SK-N-SH (cell line): ENCODE data around the gene FERMT2. TPM values are rescaled to one million over a fixed set of nuclear protein-coding genes. Genes with fewer than 3 reads are reported as not detected.

ENCODE experiments used
- CTCF ChIA-PET: fragments of 300-600, 350-600 bp; formaldehyde crosslinking; extraction: SDS; loops from one replicate; lab custom pipeline; 2021; lab: Yijun Ruan, JAX
- POLR2A ChIA-PET: fragments of 350-600 bp; sonication (Branson Sonifier 250); formaldehyde crosslinking; extraction: SDS; loops from one replicate; lab custom pipeline; 2020; ENCODE audit warnings: antibody characterized with exemption, inconsistent platforms; lab: Yijun Ruan, JAX
- DNase-seq: peaks from one replicate; pipeline ENCODE4 v3.0.0; 2012
- H2AFZ ChIP-seq: fragments of 200-600 bp; sonication (generic); 2 replicates; pipeline ENCODE4 v1.8.1; 2016; ENCODE audit warnings: antibody characterized with exemption, mild to moderate bottlenecking, low read depth
- H3F3A ChIP-seq: fragments of 200-600 bp; sonication (generic); replicated peaks from 2 replicates; pipeline ENCODE3; 2016; ENCODE audit warnings: antibody characterized with exemption, mild to moderate bottlenecking; ENCODE audit not compliant: insufficient read depth
- H3K27ac ChIP-seq, 2 experiments: fragments of 200-500 bp in 1 of 2; fragments of 200-600 bp in 1 of 2; sonication (Bioruptor generic) in 1 of 2; sonication (generic), shearing (Covaris generic) in 1 of 2; 2 replicates each; pipeline versions ENCODE4 v1.5.1 to v1.6.1; 2014 to 2016; ENCODE audit warnings: low read depth in 2 of 2, inconsistent platforms in 1 of 2, low read length in 1 of 2, mild to moderate bottlenecking in 1 of 2, mixed read lengths in 1 of 2
- H3K27me3 ChIP-seq: fragments of 200-600 bp; sonication (generic), shearing (Covaris generic); 2 replicates; pipeline ENCODE4 v1.6.1; 2016; ENCODE audit warnings: mixed run types; ENCODE audit not compliant: insufficient read depth
- H3K36me3 ChIP-seq, 2 experiments: fragments of 200-500 bp in 1 of 2; fragments of 200-600 bp in 1 of 2; sonication (Bioruptor generic) in 1 of 2; sonication (generic) in 1 of 2; replicated peaks in 1 of 2; 2 replicates each; pipeline versions ENCODE3 to v1.5.1; 2014 to 2016; ENCODE audit warnings: low read length in 1 of 2, mild to moderate bottlenecking in 1 of 2; ENCODE audit not compliant: insufficient read depth in 2 of 2, control insufficient read depth in 1 of 2
- H3K4me1 ChIP-seq, 2 experiments: fragments of 200-500 bp in 1 of 2; fragments of 200-600 bp in 1 of 2; sonication (Bioruptor generic) in 1 of 2; sonication (generic), shearing (Covaris generic) in 1 of 2; 2 replicates each; pipeline versions ENCODE4 v1.5.1 to v1.6.1; 2014 to 2016; ENCODE audit warnings: low read depth in 1 of 2, low read length in 1 of 2, mixed run types in 1 of 2; ENCODE audit not compliant: insufficient read depth in 2 of 2, control insufficient read depth in 1 of 2
- H3K4me2 ChIP-seq: fragments of 200-600 bp; sonication (generic), shearing (Covaris generic); 2 replicates; pipeline ENCODE4 v1.6.1; 2017; ENCODE audit warnings: mixed run types
- H3K4me3 ChIP-seq, 2 experiments: fragments of 200-500 bp in 1 of 2; fragments of 200-600 bp in 1 of 2; sonication (Bioruptor generic) in 1 of 2; sonication (generic), shearing (Covaris generic) in 1 of 2; 2 replicates each; pipeline versions ENCODE4 v1.5.1 to v1.8.1; 2014 to 2016; ENCODE audit warnings: low read depth in 2 of 2, inconsistent platforms in 1 of 2, low read length in 1 of 2, mild to moderate bottlenecking in 1 of 2, mixed read lengths in 1 of 2, moderate library complexity in 1 of 2
- H3K79me2 ChIP-seq: fragments of 200-600 bp; sonication (generic); 2 replicates; pipeline ENCODE4 v1.8.1; 2017; ENCODE audit warnings: mild to moderate bottlenecking; ENCODE audit not compliant: insufficient read depth
- H3K9ac ChIP-seq: fragments of 200-600 bp; sonication (generic); 2 replicates; pipeline ENCODE4 v1.6.1; 2017; ENCODE audit warnings: mixed run types
- H3K9me2 ChIP-seq: fragments of 200-600 bp; sonication (generic); 2 replicates; pipeline ENCODE4 v1.6.1; 2017; ENCODE audit warnings: mixed run types
- H3K9me3 ChIP-seq: fragments of 200-600 bp; sonication (generic); 2 replicates; pipeline ENCODE4 v1.6.1; 2017; ENCODE audit warnings: mixed run types, mild to moderate bottlenecking, moderate library complexity
- H4K20me1 ChIP-seq: fragments of 200-600 bp; sonication (generic); 2 replicates; pipeline ENCODE4 v1.6.1; 2017; ENCODE audit warnings: mild to moderate bottlenecking, mixed run types; ENCODE audit not compliant: insufficient read depth
- CHD2 ChIP-seq: fragments of 150-350 bp; IDR thresholded peaks from 2 replicates; pipeline ENCODE4 v1.6.1; 2018; ENCODE audit warnings: low read length; ENCODE audit not compliant: partially characterized antibody
- ELF1 ChIP-seq: IDR thresholded peaks from 2 replicates; pipeline ENCODE4 v1.4.0; 2012
- EP300 ChIP-seq, 2 experiments: IDR thresholded peaks; 2 replicates each; pipeline versions ENCODE4 v1.4.0 to v1.6.1; 2012; ENCODE audit warnings: borderline replicate concordance in 1 of 2, low read depth in 1 of 2, low read length in 1 of 2
- FOXJ3 ChIP-seq: sonication (generic); formaldehyde crosslinking; IDR thresholded peaks from 2 replicates; pipeline ENCODE4 v1.5.1; 2020; ENCODE audit warnings: mild to moderate bottlenecking, missing genetic modification reagents
- JUND ChIP-seq: IDR thresholded peaks from 2 replicates; pipeline ENCODE4 v1.4.0; 2012
- MXI1 ChIP-seq: IDR thresholded peaks from 2 replicates; pipeline ENCODE4 v1.6.1; 2012; ENCODE audit warnings: mild to moderate bottlenecking, low read depth, low read length, improper control_type of control experiment
- NFIC ChIP-seq: IDR thresholded peaks from 2 replicates; pipeline ENCODE4 v1.4.0; 2012; ENCODE audit warnings: borderline replicate concordance
- NRF1 ChIP-seq: IDR thresholded peaks from 2 replicates; pipeline ENCODE4 v1.6.1; 2012; ENCODE audit warnings: low read depth, mild to moderate bottlenecking, low read length
- POLR2AphosphoS5 ChIP-seq: IDR thresholded peaks from 2 replicates; pipeline ENCODE4 v1.6.1; 2012; ENCODE audit warnings: low read depth, low read length
- RCOR1 ChIP-seq: fragments of 150-350 bp; IDR thresholded peaks from 2 replicates; pipeline ENCODE4 v1.6.1; 2017; ENCODE audit warnings: antibody characterized with exemption, low read length
- RFX5 ChIP-seq: IDR thresholded peaks from 2 replicates; pipeline ENCODE4 v1.6.1; 2012; ENCODE audit warnings: mild to moderate bottlenecking, improper control_type of control experiment, low read length
- RXRA ChIP-seq: IDR thresholded peaks from 2 replicates; pipeline ENCODE4 v1.4.0; 2012; ENCODE audit warnings: low read depth, mild to moderate bottlenecking, borderline replicate concordance
- SIN3A ChIP-seq: IDR thresholded peaks from 2 replicates; pipeline ENCODE4 v1.6.1; 2012; ENCODE audit warnings: low read depth, mild to moderate bottlenecking, low read length, moderate library complexity, borderline replicate concordance
- TEAD4 ChIP-seq: IDR thresholded peaks from 2 replicates; pipeline ENCODE4 v1.4.0; 2012; ENCODE audit warnings: mild to moderate bottlenecking, borderline replicate concordance; ENCODE audit not compliant: insufficient read depth
- YY1 ChIP-seq: IDR thresholded peaks from 2 replicates; pipeline ENCODE4 v1.4.0; 2012; ENCODE audit warnings: low read depth, mild to moderate bottlenecking
- WGBS: methylation state at CpG from one replicate; pipeline ENCODE4 v1.1.6; 2017; ENCODE audit warnings: low lambda C conversion rate; 5-methylcytosine and 5-hydroxymethylcytosine counted together
- polyA plus RNA-seq, 3 experiments: library from polyadenylated mRNA; depleted of rRNA; stranded (reverse); fragments of >200 nt; gene quantifications; 2 replicates each; pipeline ENCODE4 v1.2.3, GENCODE V29; 2012
- TF ChIP-seq, protein P1 (sequence below): fragments of 150-350 bp; IDR thresholded peaks from 2 replicates; pipeline ENCODE4 v1.6.1; 2017; ENCODE audit warnings: antibody characterized with exemption, low read length, low read depth, borderline replicate concordance
- TF ChIP-seq, protein P2 (sequence below): IDR thresholded peaks from 2 replicates; pipeline ENCODE4; 2012
- TF ChIP-seq, protein P3 (sequence below): IDR thresholded peaks from 2 replicates; pipeline ENCODE4 v1.4.0; 2012; ENCODE audit warnings: low read depth, borderline replicate concordance
- TF ChIP-seq, protein P4 (sequence below): IDR thresholded peaks from 2 replicates; pipeline ENCODE4 v1.6.1; 2012; ENCODE audit warnings: mild to moderate bottlenecking, low read depth, low read length, moderate library complexity
- TF ChIP-seq, protein P5 (sequence below): fragments of 150-350 bp; IDR thresholded peaks from 2 replicates; pipeline ENCODE4 v1.6.1; 2016; ENCODE audit warnings: mild to moderate bottlenecking, low read depth, low read length

FERMT2 gene
- polyA plus RNA-seq, 1 of the 3 experiments (the other 2 are of a cell fraction): 40.1 TPM

DNA sequence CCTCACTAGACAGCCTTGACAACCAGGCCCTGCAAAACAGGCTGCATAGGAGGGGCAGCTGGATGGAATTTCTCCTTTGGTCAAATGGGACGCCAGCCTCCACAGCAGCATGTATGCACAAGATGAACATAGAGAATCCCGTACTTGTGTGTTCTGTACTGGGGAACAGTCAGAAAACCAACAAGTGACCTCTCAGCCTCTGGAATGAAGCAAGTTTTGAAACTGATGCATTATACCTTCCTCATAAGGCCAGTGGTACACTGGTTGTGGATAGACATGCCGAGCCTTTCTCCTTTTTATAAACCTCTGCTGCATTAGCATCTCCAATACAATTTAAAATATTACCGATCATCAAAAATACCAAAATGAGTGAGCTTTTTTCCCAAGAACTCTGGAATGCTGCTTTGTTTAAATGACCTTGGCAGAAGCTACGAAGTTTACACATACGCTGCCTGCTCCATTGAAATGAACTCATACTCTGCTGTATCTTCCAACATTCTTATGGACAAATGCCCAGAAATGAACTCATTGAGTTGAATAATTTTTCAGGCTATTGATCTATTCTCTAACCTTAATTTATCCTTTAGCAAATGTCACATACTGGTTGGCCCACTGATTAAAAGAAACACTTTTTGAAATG, 47.6 kb upstream of the FERMT2 start (continued):
- TF ChIP-seq FOXJ3: no peak
- TF ChIP-seq NRF1: no peak
- TF ChIP-seq EP300 (IDR thresholded peaks at IDR 0.05; ENCODE audit: borderline replicate concordance in 1 of 2, low read depth in 1 of 2, low read length in 1 of 2): no peak
- TF ChIP-seq, protein P1, sequence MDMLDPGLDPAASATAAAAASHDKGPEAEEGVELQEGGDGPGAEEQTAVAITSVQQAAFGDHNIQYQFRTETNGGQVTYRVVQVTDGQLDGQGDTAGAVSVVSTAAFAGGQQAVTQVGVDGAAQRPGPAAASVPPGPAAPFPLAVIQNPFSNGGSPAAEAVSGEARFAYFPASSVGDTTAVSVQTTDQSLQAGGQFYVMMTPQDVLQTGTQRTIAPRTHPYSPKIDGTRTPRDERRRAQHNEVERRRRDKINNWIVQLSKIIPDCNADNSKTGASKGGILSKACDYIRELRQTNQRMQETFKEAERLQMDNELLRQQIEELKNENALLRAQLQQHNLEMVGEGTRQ: no peak
- TF ChIP-seq YY1: no peak
- TF ChIP-seq, all 33 proteins: peak for 0

DNA sequence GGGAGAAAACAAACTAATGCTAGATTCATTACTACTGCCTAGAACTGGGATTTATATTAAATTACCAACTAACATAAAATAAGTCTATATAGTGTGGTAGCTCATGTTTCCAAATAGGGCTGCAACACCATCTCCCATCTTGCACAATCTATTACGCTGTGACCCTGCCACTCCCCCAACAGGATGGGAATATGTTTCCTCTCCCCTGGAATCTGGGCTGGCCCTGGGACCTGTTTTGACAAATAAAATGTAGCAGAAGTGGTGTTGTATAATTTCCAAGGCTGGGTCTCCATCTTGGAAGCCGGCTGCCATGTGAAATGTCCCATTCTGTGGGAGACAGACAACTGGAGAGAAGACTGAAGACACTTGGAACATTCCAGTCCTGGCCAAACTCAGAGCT, 45.6 kb upstream of the FERMT2 start:
- CTCF ChIA-PET: no interaction called here
- TF ChIP-seq, protein P2, sequence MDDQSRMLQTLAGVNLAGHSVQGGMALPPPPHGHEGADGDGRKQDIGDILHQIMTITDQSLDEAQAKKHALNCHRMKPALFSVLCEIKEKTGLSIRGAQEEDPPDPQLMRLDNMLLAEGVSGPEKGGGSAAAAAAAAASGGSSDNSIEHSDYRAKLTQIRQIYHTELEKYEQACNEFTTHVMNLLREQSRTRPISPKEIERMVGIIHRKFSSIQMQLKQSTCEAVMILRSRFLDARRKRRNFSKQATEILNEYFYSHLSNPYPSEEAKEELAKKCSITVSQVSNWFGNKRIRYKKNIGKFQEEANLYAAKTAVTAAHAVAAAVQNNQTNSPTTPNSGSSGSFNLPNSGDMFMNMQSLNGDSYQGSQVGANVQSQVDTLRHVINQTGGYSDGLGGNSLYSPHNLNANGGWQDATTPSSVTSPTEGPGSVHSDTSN: no peak
- TF ChIP-seq POLR2AphosphoS5 (no peak), TEAD4 (no peak), JUND (no peak), FOXJ3 (no peak), RFX5 (no peak), RXRA (no peak), ELF1 (no peak), NRF1 (no peak), MXI1 (no peak), NFIC (no peak), RCOR1 (no peak), SIN3A (no peak), CHD2 (no peak)
- TF ChIP-seq, protein P3, sequence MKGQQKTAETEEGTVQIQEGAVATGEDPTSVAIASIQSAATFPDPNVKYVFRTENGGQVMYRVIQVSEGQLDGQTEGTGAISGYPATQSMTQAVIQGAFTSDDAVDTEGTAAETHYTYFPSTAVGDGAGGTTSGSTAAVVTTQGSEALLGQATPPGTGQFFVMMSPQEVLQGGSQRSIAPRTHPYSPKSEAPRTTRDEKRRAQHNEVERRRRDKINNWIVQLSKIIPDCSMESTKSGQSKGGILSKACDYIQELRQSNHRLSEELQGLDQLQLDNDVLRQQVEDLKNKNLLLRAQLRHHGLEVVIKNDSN: no peak
- TF ChIP-seq, protein P4, sequence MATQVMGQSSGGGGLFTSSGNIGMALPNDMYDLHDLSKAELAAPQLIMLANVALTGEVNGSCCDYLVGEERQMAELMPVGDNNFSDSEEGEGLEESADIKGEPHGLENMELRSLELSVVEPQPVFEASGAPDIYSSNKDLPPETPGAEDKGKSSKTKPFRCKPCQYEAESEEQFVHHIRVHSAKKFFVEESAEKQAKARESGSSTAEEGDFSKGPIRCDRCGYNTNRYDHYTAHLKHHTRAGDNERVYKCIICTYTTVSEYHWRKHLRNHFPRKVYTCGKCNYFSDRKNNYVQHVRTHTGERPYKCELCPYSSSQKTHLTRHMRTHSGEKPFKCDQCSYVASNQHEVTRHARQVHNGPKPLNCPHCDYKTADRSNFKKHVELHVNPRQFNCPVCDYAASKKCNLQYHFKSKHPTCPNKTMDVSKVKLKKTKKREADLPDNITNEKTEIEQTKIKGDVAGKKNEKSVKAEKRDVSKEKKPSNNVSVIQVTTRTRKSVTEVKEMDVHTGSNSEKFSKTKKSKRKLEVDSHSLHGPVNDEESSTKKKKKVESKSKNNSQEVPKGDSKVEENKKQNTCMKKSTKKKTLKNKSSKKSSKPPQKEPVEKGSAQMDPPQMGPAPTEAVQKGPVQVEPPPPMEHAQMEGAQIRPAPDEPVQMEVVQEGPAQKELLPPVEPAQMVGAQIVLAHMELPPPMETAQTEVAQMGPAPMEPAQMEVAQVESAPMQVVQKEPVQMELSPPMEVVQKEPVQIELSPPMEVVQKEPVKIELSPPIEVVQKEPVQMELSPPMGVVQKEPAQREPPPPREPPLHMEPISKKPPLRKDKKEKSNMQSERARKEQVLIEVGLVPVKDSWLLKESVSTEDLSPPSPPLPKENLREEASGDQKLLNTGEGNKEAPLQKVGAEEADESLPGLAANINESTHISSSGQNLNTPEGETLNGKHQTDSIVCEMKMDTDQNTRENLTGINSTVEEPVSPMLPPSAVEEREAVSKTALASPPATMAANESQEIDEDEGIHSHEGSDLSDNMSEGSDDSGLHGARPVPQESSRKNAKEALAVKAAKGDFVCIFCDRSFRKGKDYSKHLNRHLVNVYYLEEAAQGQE: no peak
- TF ChIP-seq, protein P5, sequence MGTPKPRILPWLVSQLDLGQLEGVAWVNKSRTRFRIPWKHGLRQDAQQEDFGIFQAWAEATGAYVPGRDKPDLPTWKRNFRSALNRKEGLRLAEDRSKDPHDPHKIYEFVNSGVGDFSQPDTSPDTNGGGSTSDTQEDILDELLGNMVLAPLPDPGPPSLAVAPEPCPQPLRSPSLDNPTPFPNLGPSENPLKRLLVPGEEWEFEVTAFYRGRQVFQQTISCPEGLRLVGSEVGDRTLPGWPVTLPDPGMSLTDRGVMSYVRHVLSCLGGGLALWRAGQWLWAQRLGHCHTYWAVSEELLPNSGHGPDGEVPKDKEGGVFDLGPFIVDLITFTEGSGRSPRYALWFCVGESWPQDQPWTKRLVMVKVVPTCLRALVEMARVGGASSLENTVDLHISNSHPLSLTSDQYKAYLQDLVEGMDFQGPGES: no peak
- TF ChIP-seq, protein P1: no peak
- Histone ChIP-seq H3K79me2 (no peaks in the 10 kb centered on the region), H3K9me2 (no peaks in the 10 kb centered on the region), H3K9ac (no peak overlapping the region), H3K27me3 (no peaks in the 10 kb centered on the region), H3K4me3 (no peak overlapping the region), H3F3A (no peaks in the 10 kb centered on the region), H3K9me3 (no peaks in the 10 kb centered on the region), H3K4me2 (no peak overlapping the region), H4K20me1 (no peaks in the 10 kb centered on the region), H3K27ac (no peak overlapping the region), H2AFZ (no peak overlapping the region), H3K36me3 (no peaks in the 10 kb centered on the region), H3K4me1 (no peaks in the 10 kb centered on the region)
- 81% methylated on average over 2 of the region's 2 CpGs for WGBS
- DNase-seq: no peak
- POLR2A ChIA-PET: no interaction called here
